Progenitor cell of endocrine pancreas (in vitro differentiated cells): ENCODE results near the gene SPATA18. TPM values are rescaled to one million over a fixed set of nuclear protein-coding genes. Genes with fewer than 3 reads are reported as not detected.

Source experiments
- DNase-seq: peaks from one replicate; pipeline ENCODE4 v3.0.0; 2021; ENCODE audit warnings: low spot score; ENCODE audit not compliant: unreplicated experiment
- H3K27ac Mint-ChIP-seq: 2 replicates; pipeline ENCODE4 v1.8.0; 2021; ENCODE audit warnings: mild to moderate bottlenecking, moderate library complexity, mixed read lengths
- H3K27me3 Mint-ChIP-seq: 2 replicates; pipeline ENCODE4 v1.8.0; 2021; ENCODE audit warnings: mixed read lengths
- H3K36me3 Mint-ChIP-seq: 2 replicates; pipeline ENCODE4 v1.8.0; 2022; ENCODE audit warnings: mixed read lengths; ENCODE audit not compliant: insufficient read depth
- H3K4me1 Mint-ChIP-seq: 2 replicates; pipeline ENCODE4 v1.8.0; 2021; ENCODE audit warnings: low read depth, mixed read lengths
- H3K4me3 Mint-ChIP-seq: 2 replicates; pipeline ENCODE4 v1.8.0; 2021; ENCODE audit warnings: low read depth, mild to moderate bottlenecking, moderate library complexity, mixed read lengths
- H3K9me3 Mint-ChIP-seq: 2 replicates; pipeline ENCODE4 v1.8.0; 2021; ENCODE audit warnings: low read depth, mixed read lengths
- total RNA-seq: library from RNA; stranded (reverse); gene quantifications from 2 replicates; pipeline ENCODE4 v1.2.1, GENCODE V29; 2021
- TF ChIP-seq, protein P1 (sequence below): fragments of 200-600 bp; sonication (generic); IDR thresholded peaks from one replicate; pipeline ENCODE4 v1.5.0; 2021; ENCODE audit warnings: antibody characterized with exemption, mild to moderate bottlenecking; ENCODE audit not compliant: unreplicated experiment

SPATA18 gene
- total RNA-seq, 1 donor from 2014 or later = 7.4 TPM

- TF ChIP-seq, protein P1, sequence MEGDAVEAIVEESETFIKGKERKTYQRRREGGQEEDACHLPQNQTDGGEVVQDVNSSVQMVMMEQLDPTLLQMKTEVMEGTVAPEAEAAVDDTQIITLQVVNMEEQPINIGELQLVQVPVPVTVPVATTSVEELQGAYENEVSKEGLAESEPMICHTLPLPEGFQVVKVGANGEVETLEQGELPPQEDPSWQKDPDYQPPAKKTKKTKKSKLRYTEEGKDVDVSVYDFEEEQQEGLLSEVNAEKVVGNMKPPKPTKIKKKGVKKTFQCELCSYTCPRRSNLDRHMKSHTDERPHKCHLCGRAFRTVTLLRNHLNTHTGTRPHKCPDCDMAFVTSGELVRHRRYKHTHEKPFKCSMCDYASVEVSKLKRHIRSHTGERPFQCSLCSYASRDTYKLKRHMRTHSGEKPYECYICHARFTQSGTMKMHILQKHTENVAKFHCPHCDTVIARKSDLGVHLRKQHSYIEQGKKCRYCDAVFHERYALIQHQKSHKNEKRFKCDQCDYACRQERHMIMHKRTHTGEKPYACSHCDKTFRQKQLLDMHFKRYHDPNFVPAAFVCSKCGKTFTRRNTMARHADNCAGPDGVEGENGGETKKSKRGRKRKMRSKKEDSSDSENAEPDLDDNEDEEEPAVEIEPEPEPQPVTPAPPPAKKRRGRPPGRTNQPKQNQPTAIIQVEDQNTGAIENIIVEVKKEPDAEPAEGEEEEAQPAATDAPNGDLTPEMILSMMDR = no peak
Measured at GRCh38 chr4:52111995-52112394, 60.9 kb downstream of the SPATA18 start.

DNA sequence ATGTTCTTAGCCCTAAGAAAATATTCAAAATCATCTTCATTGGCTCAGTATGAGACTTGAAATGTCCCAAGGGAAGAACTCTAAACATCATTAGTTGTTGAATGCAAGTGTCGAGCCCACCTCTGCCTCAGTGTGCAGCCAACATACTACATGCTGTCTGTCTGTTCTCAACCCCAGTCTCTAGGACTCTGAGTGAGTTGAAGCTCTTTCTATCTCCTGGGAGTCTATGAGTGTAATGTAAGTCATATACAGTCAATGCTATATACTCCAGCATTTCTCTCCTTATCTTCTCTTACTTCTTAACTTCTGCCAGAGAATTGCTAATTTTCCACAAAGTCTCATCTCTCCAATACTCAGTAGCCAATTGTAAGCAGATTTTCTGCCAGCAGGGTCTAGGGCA lies 61.3 kb downstream of the SPATA18 start:
- Mint-ChIP-seq H3K27me3 (no peaks in the 10 kb centered on the region), H3K4me1 (no peaks in the 10 kb centered on the region), H3K4me3 (no peak overlapping the region), H3K9me3 (no peaks in the 10 kb centered on the region), H3K27ac (no peak overlapping the region), H3K36me3 (no peaks in the 10 kb centered on the region)
- TF ChIP-seq, protein P1 = no peak
- no peak for DNase-seq

More at GRCh38 chr4:52111995-52112394, 60.9 kb downstream of the SPATA18 start:
- no peaks in the 10 kb centered on the region for H3K27me3 Mint-ChIP-seq
- H3K4me1 Mint-ChIP-seq = no peaks in the 10 kb centered on the region
- H3K36me3 Mint-ChIP-seq = no peaks in the 10 kb centered on the region
- no peak for DNase-seq
- H3K4me3 Mint-ChIP-seq = no peak overlapping the region
- H3K27ac Mint-ChIP-seq = no peak overlapping the region
- H3K9me3 Mint-ChIP-seq = no peaks in the 10 kb centered on the region

DNA sequence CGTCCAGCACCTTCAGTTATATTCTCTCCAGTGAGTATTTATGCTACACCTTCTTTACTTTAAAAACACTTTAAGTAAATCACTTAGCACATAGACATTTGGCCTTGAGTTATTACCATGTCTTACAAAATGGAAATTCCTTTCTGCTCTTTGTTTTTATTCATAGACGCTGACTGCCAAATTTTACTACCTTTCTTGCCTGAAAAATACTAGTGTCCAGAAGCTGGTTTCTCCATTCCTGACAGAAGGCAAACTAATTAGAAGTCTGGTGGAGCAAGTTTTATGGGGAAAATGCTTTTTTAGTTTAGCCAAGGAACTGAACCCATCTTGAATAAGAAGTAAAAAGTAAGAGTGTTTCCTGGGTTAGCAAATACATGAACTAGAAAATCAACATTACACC lies 65.5 kb downstream of the SPATA18 start:
- Mint-ChIP-seq H3K9me3 (peaks cover 2% of the 10 kb centered on the region), H3K27me3 (no peaks in the 10 kb centered on the region), H3K36me3 (no peaks in the 10 kb centered on the region), H3K4me3 (no peak overlapping the region), H3K27ac (no peak overlapping the region), H3K4me1 (no peaks in the 10 kb centered on the region)
- TF ChIP-seq, protein P1 = no peak
- no peak for DNase-seq

DNA sequence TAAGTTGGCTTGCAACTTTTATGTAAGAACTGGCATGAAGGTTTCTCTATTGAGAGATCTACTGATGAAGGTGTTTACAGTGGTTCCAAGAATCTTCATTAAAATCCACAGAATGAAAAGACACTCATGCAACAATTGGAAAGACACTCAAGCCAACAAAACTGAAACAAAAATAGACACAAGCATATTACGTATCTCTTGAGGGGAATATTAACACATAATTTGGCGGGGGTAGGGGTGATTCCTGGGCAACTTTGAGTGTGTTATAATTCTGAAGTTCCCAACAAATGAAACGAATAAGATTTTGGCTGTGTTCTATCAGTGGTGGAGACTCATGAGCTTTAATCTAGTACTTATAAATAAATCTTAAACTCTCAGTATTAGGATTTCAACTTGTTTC lies 75.1 kb downstream of the SPATA18 start:
- Mint-ChIP-seq H3K36me3 (no peaks in the 10 kb centered on the region), H3K27me3 (no peaks in the 10 kb centered on the region), H3K4me1 (no peaks in the 10 kb centered on the region), H3K9me3 (peaks cover 3% of the 10 kb centered on the region), H3K4me3 (no peak overlapping the region), H3K27ac (no peak overlapping the region)
- DNase-seq = no peak
- TF ChIP-seq, protein P1 = no peak

DNA sequence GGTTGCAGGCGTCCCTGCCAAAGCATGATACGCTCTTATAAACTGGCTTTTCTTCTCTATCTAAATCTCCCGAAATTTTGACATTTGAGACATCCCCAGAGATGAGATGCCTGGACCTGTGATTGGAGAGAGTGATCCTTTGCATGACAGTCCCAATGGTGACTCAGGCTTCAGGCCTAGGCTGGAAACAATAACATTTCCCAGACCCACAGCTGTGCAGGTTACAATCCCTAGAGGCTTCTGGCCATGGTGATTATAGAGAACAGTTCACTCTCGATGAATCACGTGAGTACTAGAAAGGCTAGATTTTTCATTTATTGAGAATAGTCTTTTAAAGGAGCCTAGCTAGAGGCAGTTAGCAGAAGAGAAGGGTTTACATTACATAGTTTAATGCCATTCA lies 75.9 kb downstream of the SPATA18 start:
- Mint-ChIP-seq H3K36me3 (no peaks in the 10 kb centered on the region), H3K27ac (no peak overlapping the region), H3K4me1 (no peaks in the 10 kb centered on the region), H3K27me3 (no peaks in the 10 kb centered on the region), H3K4me3 (no peak overlapping the region), H3K9me3 (no peaks in the 10 kb centered on the region)
- TF ChIP-seq, protein P1 = no peak
- DNase-seq = no peak
